Upper lobe of left lung (tissue), 6 donors: ENCODE measurements around the gene SELENOM. TPM values are rescaled to one million over a fixed set of nuclear protein-coding genes. Genes with fewer than 3 reads are reported as not detected.
"Not testable (repeated sequence)": the region's sequence is repeated elsewhere in the genome, so short reads cannot be mapped to it uniquely, and the experiment has no call there.

ENCODE experiments used
- ATAC-seq, 2 donors: fragments of 200-7000 bp; cut with Tn5 transposase; one replicate each; pipeline ENCODE4 v1.9.1; 2022; ENCODE audit warnings: mild to moderate bottlenecking in 2 of 2, moderate library complexity in 2 of 2; ENCODE audit not compliant: low FRiP score in 2 of 2
- DNase-seq, 2 donors: peaks; one replicate each; pipeline ENCODE4 v3.0.0-alpha.2; 2019 to 2020
- H3K27ac ChIP-seq, 4 donors: fragments of 200-600 bp; sonication (generic); one replicate each; pipeline ENCODE4 v1.5.1; 2016 to 2019
- H3K27me3 ChIP-seq, 4 donors: fragments of 200-600 bp; sonication (generic); one replicate each; pipeline ENCODE4 v1.5.1; 2017 to 2019
- H3K36me3 ChIP-seq, 4 donors: fragments of 200-600 bp; sonication (generic); one replicate each; pipeline ENCODE4 v1.5.1; 2016 to 2019
- H3K4me1 ChIP-seq, 4 donors: fragments of 200-600 bp; sonication (generic); one replicate each; pipeline ENCODE4 v1.5.1; 2018 to 2019
- H3K4me3 ChIP-seq, 4 donors: fragments of 200-600 bp; sonication (generic); one replicate each; pipeline ENCODE4 v1.5.1; 2017 to 2019; ENCODE audit warnings: mild to moderate bottlenecking in 2 of 4, moderate library complexity in 1 of 4
- H3K9me3 ChIP-seq, 4 donors: fragments of 200-600 bp; sonication (generic); one replicate each; pipeline ENCODE4 v1.5.1; 2018 to 2019
- EP300 ChIP-seq, 4 donors: sonication (generic); formaldehyde crosslinking; IDR thresholded peaks; one replicate each; pipeline ENCODE4 v1.5.1; 2017; ENCODE audit warnings: antibody characterized with exemption in 4 of 4, control low read depth in 2 of 4
- POLR2A ChIP-seq, 4 donors: fragments of 450-650 bp; IDR thresholded peaks; one replicate each; pipeline ENCODE4 v1.5.1; 2016 to 2017; ENCODE audit warnings: antibody characterized with exemption in 4 of 4, mild to moderate bottlenecking in 2 of 4
- POLR2AphosphoS5 ChIP-seq, 2 donors: sonication (generic); formaldehyde crosslinking; IDR thresholded peaks; one replicate each; pipeline ENCODE4 v1.5.1; 2017; ENCODE audit warnings: antibody characterized with exemption in 2 of 2
- WGBS, 2 donors: methylation state at CpG; one replicate each; pipeline ENCODE4 v1.1.5; 2017 to 2018; 5-methylcytosine and 5-hydroxymethylcytosine counted together
- total RNA-seq, 6 donors: library from RNA; depleted of rRNA in 4 of 6; stranded (reverse); fragments of >200 nt in 4 of 6; gene quantifications; one replicate each; pipeline versions ENCODE4 v1.1.0 to v1.2.1, GENCODE V29; 2016 to 2021
- TF ChIP-seq, protein P1 (sequence below), 6 experiments: fragments of 450-650 bp in 4 of 6; fragments of 200-600 bp in 2 of 6; sonication (generic) in 2 of 6; IDR thresholded peaks; one replicate each; pipeline ENCODE4 v1.5.1; 2016 to 2019; ENCODE audit warnings: antibody characterized with exemption in 6 of 6
- donor health status: DM: no; HTN: no; CAD: no; lungs with moderate emphysema.
- donor health status: DM: no; HTN: yes; CAD: no; lungs with severe emphysema.

The SELENOM gene
- total RNA-seq, 6 donors from 2014 or later: 51.3 to 154 (median 99.7) TPM

DNA sequence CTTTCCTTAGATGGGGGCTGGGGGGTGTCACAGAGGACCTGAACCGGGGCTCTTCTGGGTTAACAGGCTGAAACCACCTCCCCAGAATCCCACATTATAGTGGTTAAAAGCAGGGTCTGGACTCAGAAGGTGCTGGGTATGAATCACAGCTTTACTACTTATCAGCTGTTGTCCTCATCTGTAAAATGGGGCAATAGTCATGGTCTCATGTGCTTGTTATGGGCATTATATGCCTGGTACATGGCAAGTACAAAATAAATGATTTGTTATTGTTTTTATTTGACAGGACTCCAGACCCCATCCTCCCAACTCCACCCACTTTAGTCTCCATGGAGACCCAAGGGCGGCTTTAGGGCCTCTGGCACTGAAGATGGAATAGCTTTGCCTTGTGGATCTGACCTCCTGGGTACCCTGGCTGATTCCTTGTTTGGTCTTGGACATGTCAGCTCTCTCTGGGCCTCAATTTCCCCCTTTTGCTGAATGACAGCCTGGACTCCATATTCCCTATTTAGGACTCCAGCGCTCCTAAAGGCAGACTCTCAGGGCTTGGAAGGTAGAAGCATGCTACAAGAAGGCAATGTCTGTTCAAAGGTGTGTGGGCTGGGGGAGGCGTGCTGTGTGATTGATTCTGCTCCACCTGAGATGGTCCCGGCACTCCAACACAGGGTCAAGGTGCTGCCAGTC lies 27.1 kb downstream of the SELENOM start:
- Histone ChIP-seq H3K4me1 (peaks cover 35 to 56% (median 41%) of the 10 kb centered on the region in 4 donors), H3K9me3 (no peaks in the 10 kb centered on the region), H3K36me3 (no peaks in the 10 kb centered on the region), H3K27ac (peak overlapping the region; percentile 79 to 96 (median 90)), H3K4me3 (peak overlapping the region; percentile 39 to 93 (median 71)), H3K27me3 (no peaks in the 10 kb centered on the region)
- ATAC-seq (no peak), DNase-seq (no peak)
- TF ChIP-seq EP300 (IDR thresholded peaks at IDR 0.05) (no peak), POLR2A (IDR thresholded peaks at IDR 0.05) (no peak), POLR2AphosphoS5 (IDR thresholded peaks at IDR 0.05) (no peak)
- TF ChIP-seq, protein P1, sequence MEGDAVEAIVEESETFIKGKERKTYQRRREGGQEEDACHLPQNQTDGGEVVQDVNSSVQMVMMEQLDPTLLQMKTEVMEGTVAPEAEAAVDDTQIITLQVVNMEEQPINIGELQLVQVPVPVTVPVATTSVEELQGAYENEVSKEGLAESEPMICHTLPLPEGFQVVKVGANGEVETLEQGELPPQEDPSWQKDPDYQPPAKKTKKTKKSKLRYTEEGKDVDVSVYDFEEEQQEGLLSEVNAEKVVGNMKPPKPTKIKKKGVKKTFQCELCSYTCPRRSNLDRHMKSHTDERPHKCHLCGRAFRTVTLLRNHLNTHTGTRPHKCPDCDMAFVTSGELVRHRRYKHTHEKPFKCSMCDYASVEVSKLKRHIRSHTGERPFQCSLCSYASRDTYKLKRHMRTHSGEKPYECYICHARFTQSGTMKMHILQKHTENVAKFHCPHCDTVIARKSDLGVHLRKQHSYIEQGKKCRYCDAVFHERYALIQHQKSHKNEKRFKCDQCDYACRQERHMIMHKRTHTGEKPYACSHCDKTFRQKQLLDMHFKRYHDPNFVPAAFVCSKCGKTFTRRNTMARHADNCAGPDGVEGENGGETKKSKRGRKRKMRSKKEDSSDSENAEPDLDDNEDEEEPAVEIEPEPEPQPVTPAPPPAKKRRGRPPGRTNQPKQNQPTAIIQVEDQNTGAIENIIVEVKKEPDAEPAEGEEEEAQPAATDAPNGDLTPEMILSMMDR (IDR thresholded peaks at IDR 0.05): no peak
- 35 to 40% methylated on average over 5 of the region's 5 CpGs for WGBS, 2 donors

DNA sequence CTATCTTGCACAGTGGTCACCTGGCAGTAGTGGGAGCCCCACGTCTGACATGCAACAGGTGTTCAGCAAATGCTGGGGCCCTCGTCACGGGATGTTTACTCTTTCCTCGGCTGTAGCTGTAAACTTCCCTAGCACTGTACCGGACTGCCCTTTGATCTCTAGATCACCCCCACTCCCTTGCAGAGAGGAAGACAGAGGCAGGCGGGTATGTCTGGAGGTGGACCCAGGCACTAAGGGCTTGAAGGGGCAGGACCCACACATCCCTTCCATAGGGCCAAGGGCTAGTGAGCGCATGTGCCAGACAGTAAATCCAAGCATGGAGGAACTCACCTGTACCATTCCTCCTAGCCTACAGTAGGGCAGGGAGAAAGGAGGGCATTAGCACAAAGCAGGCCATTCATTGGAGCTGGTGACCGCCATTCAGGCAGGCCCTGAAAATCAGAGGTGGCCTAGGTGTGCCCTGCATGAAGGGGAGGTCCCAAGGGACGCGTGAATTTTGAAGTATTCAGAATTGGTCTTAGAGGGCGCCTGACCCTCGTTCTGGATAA lies 28.2 kb downstream of the SELENOM start:
- Histone ChIP-seq H3K36me3 (no peaks in the 10 kb centered on the region), H3K4me1 (peaks cover 31 to 50% (median 39%) of the 10 kb centered on the region in 4 donors), H3K9me3 (no peaks in the 10 kb centered on the region), H3K27ac (peak overlapping the region in 1 of 4 donors; percentile 92), H3K27me3 (no peaks in the 10 kb centered on the region), H3K4me3 (no peak overlapping the region)
- ATAC-seq (no peak), DNase-seq (no peak)
- WGBS, 2 donors: 69 to 72% methylated on average over 12 of the region's 12 CpGs
- TF ChIP-seq, protein P1 (IDR thresholded peaks at IDR 0.05): no peak
- TF ChIP-seq POLR2A (IDR thresholded peaks at IDR 0.05): no peak
- no peak for TF ChIP-seq EP300 (IDR thresholded peaks at IDR 0.05)
- TF ChIP-seq POLR2AphosphoS5 (IDR thresholded peaks at IDR 0.05): no peak

DNA sequence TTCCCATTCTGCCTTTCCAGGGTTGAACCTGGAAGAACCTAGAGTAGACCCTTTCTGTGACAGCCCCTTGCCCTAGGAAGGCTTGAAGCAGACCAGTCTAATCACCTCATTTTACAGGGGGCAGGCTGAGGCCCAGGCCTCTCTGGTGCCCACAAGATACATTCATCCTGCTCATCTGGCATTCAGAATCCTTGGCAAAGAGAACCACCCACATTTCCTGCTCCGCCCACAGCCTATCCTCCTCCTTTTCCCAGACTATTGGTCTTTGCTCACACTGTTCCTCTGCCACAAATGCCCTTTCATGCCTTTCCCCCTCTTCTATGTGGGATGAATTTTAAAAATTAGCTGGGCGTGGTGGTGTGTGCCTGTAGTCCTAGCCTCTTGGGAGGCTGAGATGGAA lies 29.0 kb downstream of the SELENOM start:
- WGBS, 2 donors: 87 to 88% methylated on average over 2 of the region's 2 CpGs
- H3K4me3 ChIP-seq, H3K9me3 ChIP-seq, ATAC-seq, DNase-seq, H3K27me3 ChIP-seq, H3K36me3 ChIP-seq: not testable (repeated sequence)
- Histone ChIP-seq H3K27ac (peak overlapping the region in 1 of 4 donors; percentile 92), H3K4me1 (peaks cover 23 to 42% (median 31%) of the 10 kb centered on the region in 4 donors)

DNA sequence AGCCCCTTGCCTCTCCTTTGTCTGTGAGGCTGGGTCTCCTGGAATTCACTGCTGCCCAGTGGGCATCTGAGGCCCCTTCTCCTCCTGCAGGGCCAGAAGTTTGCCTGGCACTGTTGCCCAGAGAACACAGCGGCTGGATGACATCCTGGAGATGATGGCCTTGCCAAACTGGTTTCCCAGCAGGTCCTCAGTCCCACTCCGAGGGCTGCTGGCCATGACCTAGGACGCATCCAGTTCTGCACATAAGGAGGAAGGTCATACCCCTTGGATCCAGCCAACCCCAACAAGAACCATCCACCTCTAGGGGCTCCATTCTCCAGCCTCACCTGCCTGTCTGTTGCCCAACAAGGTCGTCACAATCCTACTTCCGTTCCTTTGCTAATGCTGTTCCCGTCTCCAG lies 29.7 kb downstream of the SELENOM start:
- Histone ChIP-seq H3K4me1 (peaks cover 16 to 35% (median 24%) of the 10 kb centered on the region in 4 donors), H3K27ac (no peak overlapping the region), H3K4me3 (no peak overlapping the region), H3K36me3 (no peaks in the 10 kb centered on the region), H3K27me3 (no peaks in the 10 kb centered on the region), H3K9me3 (no peaks in the 10 kb centered on the region)
- ATAC-seq (no peak), DNase-seq (no peak)
- TF ChIP-seq EP300 (IDR thresholded peaks at IDR 0.05): no peak
- TF ChIP-seq POLR2AphosphoS5 (IDR thresholded peaks at IDR 0.05): no peak
- TF ChIP-seq, protein P1 (IDR thresholded peaks at IDR 0.05): no peak
- no peak for TF ChIP-seq POLR2A (IDR thresholded peaks at IDR 0.05)
- WGBS, 2 donors: 78 to 80% methylated on average over 3 to 6 of the region's 6 CpGs

DNA sequence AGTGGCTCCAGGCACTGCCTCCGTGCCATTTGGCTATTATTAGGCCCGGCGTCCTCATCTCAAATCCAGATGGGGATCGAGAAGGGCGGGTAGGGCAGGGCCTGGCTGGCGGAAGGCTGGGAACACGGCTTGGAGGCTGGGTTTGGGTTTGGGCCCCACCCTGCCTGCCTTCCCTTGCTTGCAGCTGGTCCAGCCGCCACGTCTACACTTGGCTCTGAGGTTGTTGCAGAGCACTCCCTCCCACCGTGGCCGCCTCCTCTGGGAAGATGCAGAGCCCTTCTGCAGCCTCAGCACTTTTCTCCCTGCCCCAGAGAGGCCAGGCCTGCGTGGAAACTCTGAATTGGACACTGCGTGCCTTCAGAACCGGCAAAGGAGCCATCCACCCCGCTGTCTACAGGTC lies 31.4 kb downstream of the SELENOM start:
- WGBS, 2 donors: 75 to 78% methylated on average over 5 to 15 of the region's 15 CpGs
- ATAC-seq: peak; percentile 79 to 91
- no peaks in the 10 kb centered on the region for H3K36me3 ChIP-seq
- peak in 1 of 2 donors; percentile 53 for TF ChIP-seq POLR2AphosphoS5 (IDR thresholded peaks at IDR 0.05)
- no peak for TF ChIP-seq EP300 (IDR thresholded peaks at IDR 0.05)
- H3K27ac ChIP-seq: peak overlapping the region; percentile 53 to 71 (median 60)
- no peaks in the 10 kb centered on the region for H3K9me3 ChIP-seq
- peaks cover 3 to 23% (median 12%) of the 10 kb centered on the region in 4 donors for H3K4me1 ChIP-seq
- no peak overlapping the region for H3K4me3 ChIP-seq
- H3K27me3 ChIP-seq: no peaks in the 10 kb centered on the region
- peak in 1 of 2 donors; percentile 39 for DNase-seq

DNA sequence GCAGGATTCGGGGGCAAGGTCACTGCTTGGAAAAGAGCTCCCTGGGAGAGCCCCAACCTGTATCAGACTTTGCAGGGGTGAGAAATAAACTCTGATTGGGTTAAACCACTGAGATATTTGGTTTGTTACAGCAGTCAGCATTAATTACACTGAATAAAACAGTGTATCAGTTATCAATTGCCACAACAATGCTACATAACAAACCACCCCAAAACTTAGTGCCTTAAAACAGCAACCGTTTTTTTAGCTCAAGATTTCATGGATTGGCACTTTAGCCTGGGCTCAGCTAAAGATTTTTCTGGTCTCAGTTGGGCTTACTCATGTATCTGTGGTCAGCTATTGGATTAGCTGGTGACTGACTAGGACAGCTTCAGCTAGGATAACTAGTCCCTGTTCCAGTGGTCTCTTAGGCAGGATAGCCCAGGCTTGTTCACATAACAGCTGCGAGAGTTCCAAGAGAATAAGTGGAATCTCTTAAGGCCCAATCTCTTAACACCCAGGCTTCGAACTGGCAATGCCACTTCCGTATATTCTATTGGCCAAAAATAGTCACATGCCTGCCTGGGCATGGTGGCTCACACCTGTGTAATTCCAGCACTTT lies 33.7 kb downstream of the SELENOM start:
- 85 to 90% methylated on average over 4 to 5 of the region's 5 CpGs for WGBS, 2 donors
- not testable (repeated sequence) for H3K36me3 ChIP-seq, H3K27me3 ChIP-seq, H3K4me3 ChIP-seq, DNase-seq, ATAC-seq, H3K9me3 ChIP-seq
- Histone ChIP-seq H3K27ac (peak overlapping the region in 1 of 4 donors; percentile 1), H3K4me1 (peaks cover 0 to 11% (median 3%) of the 10 kb centered on the region in 4 donors)
